ENCODE results near the gene TMED6.
"Not testable (repeated sequence)": the region's sequence is repeated elsewhere in the genome, so short reads cannot be mapped to it uniquely, and the experiment has no call there.

The TMED6 gene

GRCh38 chr16:69301861-69302260 is 49.7 kb downstream of the TMED6 start:
- Histone ChIP-seq H3K4me2 (ENCODE audit: low read length) (no peak overlapping the region), H3K79me2 (ENCODE audit: control insufficient read depth, insufficient read depth, low read length, poor library complexity) (no peaks in the 10 kb centered on the region), H3K27ac (ENCODE audit: low read depth, low read length) (no peak overlapping the region), H3K36me3 (ENCODE audit: control insufficient read depth in 1 of 2, insufficient read depth in 2 of 2, low read length in 2 of 2) (peaks cover 4 to 6% of the 10 kb centered on the region in 2 experiments), H3K4me3 (ENCODE audit: low read depth, low read length) (no peak overlapping the region), H3K23ac (ENCODE audit: low read length) (no peak overlapping the region), H4K91ac (ENCODE audit: low read depth, low read length) (no peak overlapping the region), H2BK12ac (ENCODE audit: low read length) (no peak overlapping the region), H2BK5ac (ENCODE audit: low read depth, low read length, poor library complexity) (no peak overlapping the region), H3K14ac (ENCODE audit: low read length) (no peak overlapping the region), H4K8ac (ENCODE audit: low read depth, low read length) (no peak overlapping the region), H3K9me3 (ENCODE audit: insufficient read depth, low read depth, low read length) (no peaks in the 10 kb centered on the region), H3K27me3 (ENCODE audit: insufficient read depth, low read length) (no peaks in the 10 kb centered on the region), H4K12ac (ENCODE audit: low read depth, low read length) (no peak overlapping the region), H3K4ac (ENCODE audit: low read depth, low read length) (no peak overlapping the region), H2BK120ac (ENCODE audit: insufficient read depth, low read length, poor library complexity) (no peak overlapping the region), H3K79me1 (ENCODE audit: low read length) (no peaks in the 10 kb centered on the region), H3K9ac (ENCODE audit: low read length) (no peak overlapping the region), H3K18ac (ENCODE audit: low read length) (no peak overlapping the region), H3K4me1 (ENCODE audit: control insufficient read depth in 1 of 2, insufficient read depth in 2 of 2, low read length in 2 of 2) (no peaks in the 10 kb centered on the region), H2AFZ (ENCODE audit: insufficient read depth, low read length, poor library complexity) (no peak overlapping the region), H2AK5ac (ENCODE audit: low read length) (no peak overlapping the region)
- DNase-seq, result no peak
- no CpG with 5 or more reads among the region's 4 CpGs for WGBS (ENCODE audit: extremely low coverage, insufficient coverage, insufficient read length)

- Histone ChIP-seq H3K27me3 (ENCODE audit: insufficient read depth, low read length) (no peaks in the 10 kb centered on the region), H2BK12ac (ENCODE audit: low read length) (no peak overlapping the region), H3K9me3 (ENCODE audit: insufficient read depth, low read depth, low read length) (no peaks in the 10 kb centered on the region), H3K14ac (ENCODE audit: low read length) (no peak overlapping the region), H3K36me3 (ENCODE audit: control insufficient read depth in 1 of 2, insufficient read depth in 2 of 2, low read length in 2 of 2) (peaks cover 4 to 6% of the 10 kb centered on the region in 2 experiments), H3K79me1 (ENCODE audit: low read length) (no peaks in the 10 kb centered on the region), H4K8ac (ENCODE audit: low read depth, low read length) (no peak overlapping the region), H3K4me2 (ENCODE audit: low read length) (no peak overlapping the region), H2BK5ac (ENCODE audit: low read depth, low read length, poor library complexity) (no peak overlapping the region), H3K4me3 (ENCODE audit: low read depth, low read length) (no peak overlapping the region), H3K4me1 (ENCODE audit: control insufficient read depth in 1 of 2, insufficient read depth in 2 of 2, low read length in 2 of 2) (no peaks in the 10 kb centered on the region), H2BK120ac (ENCODE audit: insufficient read depth, low read length, poor library complexity) (no peak overlapping the region), H2AFZ (ENCODE audit: insufficient read depth, low read length, poor library complexity) (no peak overlapping the region), H2AK5ac (ENCODE audit: low read length) (no peak overlapping the region), H3K18ac (ENCODE audit: low read length) (no peak overlapping the region), H3K9ac (ENCODE audit: low read length) (no peak overlapping the region), H3K79me2 (ENCODE audit: control insufficient read depth, insufficient read depth, low read length, poor library complexity) (no peaks in the 10 kb centered on the region), H4K12ac (ENCODE audit: low read depth, low read length) (no peak overlapping the region), H3K4ac (ENCODE audit: low read depth, low read length) (no peak overlapping the region), H3K27ac (ENCODE audit: low read depth, low read length) (no peak overlapping the region), H4K91ac (ENCODE audit: low read depth, low read length) (no peak overlapping the region), H3K23ac (ENCODE audit: low read length) (no peak overlapping the region)
- DNase-seq, result no peak
- no CpG with 5 or more reads among the region's 1 CpG for WGBS (ENCODE audit: extremely low coverage, insufficient coverage, insufficient read length)
Measured at GRCh38 chr16:69301187-69301586, 50.4 kb downstream of the TMED6 start.

GRCh38 chr16:69298261-69298660 is 53.3 kb downstream of the TMED6 start:
- WGBS (ENCODE audit: extremely low coverage, insufficient coverage, insufficient read length), result no CpG with 5 or more reads among the region's 4 CpGs
- Histone ChIP-seq H2BK12ac (ENCODE audit: low read length) (no peak overlapping the region), H3K79me2 (ENCODE audit: control insufficient read depth, insufficient read depth, low read length, poor library complexity) (no peaks in the 10 kb centered on the region), H2BK5ac (ENCODE audit: low read depth, low read length, poor library complexity) (no peak overlapping the region), H3K14ac (ENCODE audit: low read length) (no peak overlapping the region), H3K4me1 (ENCODE audit: control insufficient read depth in 1 of 2, insufficient read depth in 2 of 2, low read length in 2 of 2) (peaks cover 0 to 2% of the 10 kb centered on the region in 2 experiments), H3K18ac (ENCODE audit: low read length) (no peak overlapping the region), H3K36me3 (ENCODE audit: control insufficient read depth in 1 of 2, insufficient read depth in 2 of 2, low read length in 2 of 2) (peaks cover 6% of the 10 kb centered on the region in 2 experiments), H3K23ac (ENCODE audit: low read length) (no peak overlapping the region), H3K4me2 (ENCODE audit: low read length) (no peak overlapping the region), H3K9ac (ENCODE audit: low read length) (no peak overlapping the region), H3K4me3 (ENCODE audit: low read depth, low read length) (no peak overlapping the region), H3K79me1 (ENCODE audit: low read length) (no peaks in the 10 kb centered on the region), H4K91ac (ENCODE audit: low read depth, low read length) (no peak overlapping the region), H3K9me3 (ENCODE audit: insufficient read depth, low read depth, low read length) (no peaks in the 10 kb centered on the region), H2BK120ac (ENCODE audit: insufficient read depth, low read length, poor library complexity) (no peak overlapping the region), H4K8ac (ENCODE audit: low read depth, low read length) (no peak overlapping the region), H3K4ac (ENCODE audit: low read depth, low read length) (no peak overlapping the region), H4K12ac (ENCODE audit: low read depth, low read length) (no peak overlapping the region), H2AK5ac (ENCODE audit: low read length) (no peak overlapping the region), H3K27me3 (ENCODE audit: insufficient read depth, low read length) (no peaks in the 10 kb centered on the region), H2AFZ (ENCODE audit: insufficient read depth, low read length, poor library complexity) (no peak overlapping the region), H3K27ac (ENCODE audit: low read depth, low read length) (no peak overlapping the region)
- DNase-seq, result no peak

GRCh38 chr16:69296771-69297170 is 54.8 kb downstream of the TMED6 start:
- H3K9me3 ChIP-seq (ENCODE audit: insufficient read depth, low read depth, low read length); H3K4me3 ChIP-seq (ENCODE audit: low read depth, low read length); H3K4ac ChIP-seq (ENCODE audit: low read depth, low read length); H2BK120ac ChIP-seq (ENCODE audit: insufficient read depth, low read length, poor library complexity); H3K9ac ChIP-seq (ENCODE audit: low read length); H3K18ac ChIP-seq (ENCODE audit: low read length); H3K79me2 ChIP-seq (ENCODE audit: control insufficient read depth, insufficient read depth, low read length, poor library complexity); H4K91ac ChIP-seq (ENCODE audit: low read depth, low read length); H3K79me1 ChIP-seq (ENCODE audit: low read length); H2BK12ac ChIP-seq (ENCODE audit: low read length); H4K8ac ChIP-seq (ENCODE audit: low read depth, low read length); H3K4me2 ChIP-seq (ENCODE audit: low read length); H2AFZ ChIP-seq (ENCODE audit: insufficient read depth, low read length, poor library complexity); H3K36me3 ChIP-seq (ENCODE audit: control insufficient read depth in 1 of 2, insufficient read depth in 2 of 2, low read length in 2 of 2); H4K12ac ChIP-seq (ENCODE audit: low read depth, low read length); H3K14ac ChIP-seq (ENCODE audit: low read length); H3K23ac ChIP-seq (ENCODE audit: low read length); H2BK5ac ChIP-seq (ENCODE audit: low read depth, low read length, poor library complexity); H3K4me1 ChIP-seq (ENCODE audit: control insufficient read depth in 1 of 2, insufficient read depth in 2 of 2, low read length in 2 of 2); H3K27me3 ChIP-seq (ENCODE audit: insufficient read depth, low read length); H2AK5ac ChIP-seq (ENCODE audit: low read length); H3K27ac ChIP-seq (ENCODE audit: low read depth, low read length): not testable (repeated sequence)
- peak; percentile 75 to 83 for DNase-seq
- WGBS (ENCODE audit: extremely low coverage, insufficient coverage, insufficient read length), result no CpG with 5 or more reads among the region's 7 CpGs
